Naive thymus-derived CD4-positive, alpha-beta T cell (primary cell): Measurements from ENCODE around the gene MMP12. TPM values are rescaled to one million over a fixed set of nuclear protein-coding genes. Genes with fewer than 3 reads are reported as not detected.
A peak's percentile ranks its signal among the peaks of the same experiment; 100 is the strongest.

Experiments
- ATAC-seq: fragments of 150-1000 bp; cut with Tn5 transposase; 2 replicates; pipeline ENCODE4 v1.10.0; 2021; ENCODE audit warnings: mild to moderate bottlenecking, moderate library complexity
- CTCF ChIA-PET: fragments of 350-600 bp; sonication (Branson Sonifier 250); formaldehyde crosslinking; loops from one replicate; lab custom pipeline; 2021; ENCODE audit warnings: antibody characterized with exemption; lab: Charles Lee
- POLR2A ChIA-PET: fragments of 350-600 bp; sonication (Branson Sonifier 250); formaldehyde crosslinking; loops from one replicate; lab custom pipeline; 2021; ENCODE audit warnings: antibody characterized with exemption, inconsistent platforms; lab: Charles Lee
- DNase-seq, 9 donors: peaks; one replicate each; pipeline versions ENCODE4 v3.0.0 to v3.0.0-alpha.2; 2020 to 2022; ENCODE audit warnings: mixed read lengths in 1 of 9
- H3K27ac ChIP-seq: one replicate; pipeline ENCODE4 v1.7.0; 2013; ENCODE audit warnings: mild to moderate bottlenecking, low read depth, low read length, moderate library complexity
- H3K27me3 ChIP-seq, 2 donors: one replicate each; pipeline ENCODE4 v1.7.0; 2013; ENCODE audit warnings: low read length in 2 of 2, mild to moderate bottlenecking in 2 of 2, moderate library complexity in 2 of 2; ENCODE audit not compliant: control insufficient read depth in 2 of 2, insufficient read depth in 2 of 2
- H3K36me3 ChIP-seq, 3 experiments: 1 replicate in 2 of 3; 2 replicates in 1 of 3; pipeline ENCODE4 v1.7.0; 2013; ENCODE audit warnings: low read length in 3 of 3, mild to moderate bottlenecking in 3 of 3, moderate library complexity in 1 of 3; ENCODE audit not compliant: insufficient read depth in 3 of 3, control insufficient read depth in 2 of 3
- H3K4me1 ChIP-seq, 2 donors: one replicate each; pipeline ENCODE4 v1.7.0; 2013; ENCODE audit warnings: low read length in 2 of 2, mild to moderate bottlenecking in 2 of 2, moderate library complexity in 1 of 2; ENCODE audit not compliant: control insufficient read depth in 2 of 2, insufficient read depth in 2 of 2
- H3K4me3 ChIP-seq: 2 replicates; pipeline ENCODE4 v1.7.0; 2013; ENCODE audit warnings: mild to moderate bottlenecking, low read length
- H3K9me3 ChIP-seq, 3 experiments: 1 replicate in 2 of 3; 2 replicates in 1 of 3; pipeline ENCODE4 v1.7.0; 2013; ENCODE audit warnings: low read length in 3 of 3; ENCODE audit not compliant: control insufficient read depth in 2 of 3
- H3K27ac Mint-ChIP-seq, 9 donors: one replicate each; pipeline ENCODE4 v1.8.0; 2020 to 2022; ENCODE audit warnings: mixed read lengths in 9 of 9, mild to moderate bottlenecking in 8 of 9, moderate library complexity in 5 of 9, inconsistent platforms in 2 of 9
- H3K27me3 Mint-ChIP-seq, 5 donors: one replicate each; pipeline ENCODE4 v1.8.0; 2021 to 2022; ENCODE audit warnings: mixed read lengths in 5 of 5, mild to moderate bottlenecking in 1 of 5
- H3K36me3 Mint-ChIP-seq, 5 donors: one replicate each; pipeline ENCODE4 v1.8.0; 2020 to 2022; ENCODE audit warnings: mixed read lengths in 5 of 5, mild to moderate bottlenecking in 3 of 5, inconsistent platforms in 1 of 5
- H3K4me1 Mint-ChIP-seq, 7 donors: one replicate each; pipeline ENCODE4 v1.8.0; 2020 to 2022; ENCODE audit warnings: mixed read lengths in 7 of 7, mild to moderate bottlenecking in 3 of 7, inconsistent platforms in 1 of 7
- H3K4me3 Mint-ChIP-seq, 10 donors: one replicate each; pipeline ENCODE4 v1.8.0; 2020 to 2022; ENCODE audit warnings: mild to moderate bottlenecking in 10 of 10, mixed read lengths in 10 of 10, moderate library complexity in 6 of 10, inconsistent platforms in 2 of 10
- H3K9me3 Mint-ChIP-seq, 11 donors: one replicate each; pipeline ENCODE4 v1.8.0; 2020 to 2022; ENCODE audit warnings: mixed read lengths in 11 of 11, mild to moderate bottlenecking in 4 of 11, inconsistent platforms in 1 of 11, moderate library complexity in 1 of 11
- intact Hi-C, 2 donors: fragments of 100-400 bp; cut with micrococcal nuclease; formaldehyde crosslinking; loops; one replicate each; pipeline ENCODE4 v1.15.1; 2023
- polyA plus RNA-seq, 2 donors: library from polyadenylated mRNA; unstranded; fragments of 300-500 nt; fragmentation: Illumina TruSeq; gene quantifications; one replicate each; pipeline ENCODE4 v1.2.3, GENCODE V29; 2021
- total RNA-seq, 6 experiments: library from RNA in 5 of 6; stranded (reverse) in 5 of 6; gene quantifications; 1 replicate in 5 of 6; 2 replicates in 1 of 6; pipeline ENCODE4 v1.2.3 and lab custom pipeline; 2021 to 2026

MMP12 gene
- total and polyA plus RNA-seq, 7 experiments from 2014 or later, result not detected

DNA sequence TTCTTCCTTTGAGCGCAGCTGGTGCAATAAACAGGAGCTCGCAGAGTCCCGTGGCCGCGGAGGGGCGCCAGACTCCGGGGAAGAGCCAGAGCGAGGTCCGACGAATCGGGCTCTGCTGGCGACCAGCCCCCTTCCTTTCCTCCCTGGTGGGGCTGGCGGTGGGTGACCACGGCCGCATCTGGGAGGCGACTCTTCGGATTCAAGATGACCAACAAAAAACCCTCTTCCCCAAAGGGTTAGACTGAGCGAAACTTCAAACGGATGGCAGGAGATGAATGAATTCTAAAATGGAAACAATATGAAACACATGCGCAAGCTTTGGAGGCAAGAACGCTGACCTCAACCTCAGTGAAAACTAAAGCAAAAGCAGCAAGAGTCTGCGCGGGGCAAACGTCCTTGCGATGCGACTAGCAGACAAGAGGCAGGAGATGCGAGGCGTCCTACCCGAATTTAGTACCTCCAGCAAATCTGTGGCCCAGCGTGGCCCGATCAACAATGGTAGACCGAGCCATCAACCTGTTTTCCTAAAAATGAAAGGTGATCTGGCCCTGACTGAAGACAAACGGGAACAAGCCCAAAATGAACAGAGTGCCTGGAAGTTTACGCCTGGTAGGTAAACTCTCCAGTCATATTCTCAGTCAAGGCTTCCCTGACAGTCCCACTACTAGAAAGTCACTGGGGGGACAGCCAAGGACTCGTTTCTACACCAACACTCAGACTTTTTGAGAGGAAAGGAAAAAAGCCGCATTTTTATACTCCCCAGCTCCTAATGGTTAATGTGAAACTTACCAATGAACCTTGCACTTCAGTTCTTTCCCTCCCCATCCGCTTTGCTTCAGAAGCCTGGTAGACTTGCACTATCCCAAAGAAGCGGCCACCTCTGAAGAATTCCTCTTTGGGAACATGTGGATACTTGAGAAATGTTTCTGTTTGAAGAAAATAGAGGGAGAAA is 43.0 kb downstream of the MMP12 start:
- Mint-ChIP-seq H3K4me3 (no peak overlapping the region), H3K9me3 (peaks cover 0 to 4% (median 0%) of the 10 kb centered on the region in 11 donors), H3K27me3 (peaks cover 34 to 44% (median 43%) of the 10 kb centered on the region in 5 donors), H3K36me3 (no peaks in the 10 kb centered on the region), H3K4me1 (peaks cover 0 to 2% (median 0%) of the 10 kb centered on the region in 7 donors), H3K27ac (no peak overlapping the region)
- Histone ChIP-seq H3K9me3 (no peaks in the 10 kb centered on the region), H3K27ac (no peak overlapping the region), H3K36me3 (no peaks in the 10 kb centered on the region), H3K4me3 (no peak overlapping the region), H3K4me1 (no peaks in the 10 kb centered on the region), H3K27me3 (no peaks in the 10 kb centered on the region)
- intact Hi-C loops, result no loop called here
- ChIA-PET POLR2A (no interaction called here), CTCF (no interaction called here)
- DNase-seq (peak in 1 of 9 donors; percentile 28), ATAC-seq (no peak)

DNA sequence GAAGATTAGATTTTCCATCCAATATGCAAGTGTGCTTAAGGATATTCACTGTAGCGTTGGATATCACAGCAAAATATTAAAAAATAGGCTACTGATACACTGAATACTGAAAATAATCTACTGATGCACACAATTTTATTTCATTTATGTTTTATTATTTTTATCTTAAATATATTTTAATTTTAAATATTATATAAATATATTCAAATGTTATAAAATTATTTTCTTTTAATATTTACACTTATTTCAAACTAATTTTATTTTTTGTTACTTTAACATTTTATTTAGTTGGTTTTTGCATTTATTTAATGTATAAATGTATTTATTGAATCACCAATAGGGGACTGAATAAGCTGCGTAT is 43.7 kb downstream of the MMP12 start:
- Histone ChIP-seq H3K27me3 (no peaks in the 10 kb centered on the region), H3K36me3 (no peaks in the 10 kb centered on the region), H3K4me1 (no peaks in the 10 kb centered on the region), H3K27ac (no peak overlapping the region), H3K4me3 (no peak overlapping the region), H3K9me3 (no peaks in the 10 kb centered on the region)
- Mint-ChIP-seq H3K27ac (no peak overlapping the region), H3K36me3 (no peaks in the 10 kb centered on the region), H3K9me3 (peaks cover 0 to 8% (median 0%) of the 10 kb centered on the region in 11 donors), H3K4me1 (peaks cover 0 to 2% (median 0%) of the 10 kb centered on the region in 7 donors), H3K27me3 (peaks cover 38 to 51% (median 43%) of the 10 kb centered on the region in 5 donors), H3K4me3 (no peak overlapping the region)
- no peak for ATAC-seq
- CTCF ChIA-PET, result no interaction called here
- intact Hi-C loops, result no loop called here
- no peak for DNase-seq
- POLR2A ChIA-PET, result no interaction called here

DNA sequence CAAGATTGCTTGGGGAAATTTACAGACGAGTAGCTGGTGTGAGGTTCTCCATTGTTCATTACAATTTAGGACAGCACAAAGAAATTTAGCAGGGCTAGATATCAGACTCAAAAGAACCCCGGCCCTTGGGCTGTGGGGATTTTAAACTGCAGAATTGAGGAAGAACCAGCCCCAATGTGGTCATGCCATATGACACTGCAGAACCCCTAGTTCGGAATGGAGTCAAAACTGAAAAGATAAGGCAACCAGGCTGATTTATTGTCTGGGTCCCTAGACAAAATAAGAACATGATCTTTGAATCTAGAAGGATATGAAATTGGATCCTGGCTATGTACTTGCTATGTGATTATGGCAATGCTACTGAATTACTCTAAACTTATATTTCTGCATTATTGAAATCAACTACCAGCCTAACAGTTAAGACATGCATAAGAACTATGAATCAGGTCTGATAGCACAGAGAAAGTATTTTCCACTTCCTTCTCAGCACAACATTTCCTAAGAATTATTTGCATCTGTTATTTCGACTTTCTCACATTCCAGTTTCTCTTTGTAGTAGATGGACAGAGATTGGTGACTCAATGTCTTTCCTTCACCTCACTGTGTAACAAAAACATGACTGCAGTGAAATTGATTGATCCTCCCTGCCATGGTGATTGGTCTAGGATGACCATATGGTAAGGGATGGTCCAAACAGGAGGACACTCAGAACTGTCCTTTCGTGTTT is 44.6 kb downstream of the MMP12 start:
- Mint-ChIP-seq H3K36me3 (no peaks in the 10 kb centered on the region), H3K27ac (no peak overlapping the region), H3K9me3 (peaks cover 0 to 8% (median under 1%) of the 10 kb centered on the region in 11 donors), H3K4me1 (peaks cover 0 to 2% (median 0%) of the 10 kb centered on the region in 7 donors), H3K27me3 (peaks cover 38 to 58% (median 43%) of the 10 kb centered on the region in 5 donors), H3K4me3 (no peak overlapping the region)
- CTCF ChIA-PET, result no interaction called here
- POLR2A ChIA-PET, result no interaction called here
- H3K27me3 ChIP-seq, result no peaks in the 10 kb centered on the region
- DNase-seq (no peak), ATAC-seq (no peak)
- H3K9me3 ChIP-seq, result no peaks in the 10 kb centered on the region
- no peak overlapping the region for H3K4me3 ChIP-seq
- H3K27ac ChIP-seq, result no peak overlapping the region
- intact Hi-C loops, result no loop called here
- H3K36me3 ChIP-seq, result no peaks in the 10 kb centered on the region
- H3K4me1 ChIP-seq, result no peaks in the 10 kb centered on the region

DNA sequence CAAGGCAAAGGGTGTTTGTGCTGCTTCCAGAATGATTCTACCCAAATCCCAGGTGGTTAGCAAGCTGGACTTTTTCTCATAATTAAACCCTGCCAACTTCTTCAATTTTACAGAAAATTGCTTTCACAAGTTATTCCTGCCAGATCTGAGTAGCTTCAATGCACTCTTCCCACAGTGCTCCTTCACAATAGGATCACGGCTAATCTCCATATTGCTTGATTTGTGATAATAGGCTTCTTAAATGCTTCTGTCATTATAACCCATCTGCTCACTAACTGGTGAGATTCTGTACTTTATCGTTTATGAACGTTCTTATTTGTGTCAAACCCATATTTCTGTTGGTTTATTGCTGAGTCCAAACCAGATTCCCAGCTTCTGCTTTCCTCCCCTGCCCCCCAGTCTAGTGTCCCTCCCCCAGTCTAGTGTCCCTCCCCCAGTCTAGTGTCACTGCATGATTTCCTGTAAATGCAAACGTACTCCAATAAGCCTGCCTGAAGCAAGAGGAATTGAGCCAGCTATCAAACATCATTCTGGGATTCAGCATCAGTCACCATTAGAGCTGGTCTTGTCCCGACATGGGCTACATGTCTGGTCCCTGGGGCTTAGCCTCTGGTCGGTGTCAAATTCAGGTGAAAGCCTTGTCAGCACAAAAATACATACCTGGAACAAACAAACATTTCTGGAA is 45.3 kb downstream of the MMP12 start:
- Mint-ChIP-seq H3K4me3 (no peak overlapping the region), H3K27me3 (peaks cover 34 to 59% (median 42%) of the 10 kb centered on the region in 5 donors)
- POLR2A ChIA-PET, result no interaction called here

DNA sequence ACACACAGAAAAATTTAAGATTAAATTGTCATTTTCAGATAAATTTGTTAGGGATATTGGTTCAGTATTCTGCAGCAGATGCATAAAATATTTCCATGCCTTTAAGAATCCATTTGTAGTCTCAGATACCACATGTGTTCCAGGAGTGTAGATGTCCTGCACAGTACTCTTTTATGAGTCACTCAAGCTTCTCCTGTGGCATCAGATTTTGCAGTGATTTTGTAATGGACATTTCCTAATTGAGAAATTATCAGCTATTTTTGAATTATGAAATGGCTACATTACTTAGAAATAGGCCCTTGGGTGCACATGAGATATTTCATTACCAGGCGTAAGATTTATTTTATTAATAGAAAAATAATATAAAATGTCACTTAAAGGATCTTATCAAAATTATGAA is 50.2 kb downstream of the MMP12 start:
- H3K36me3 ChIP-seq, result no peaks in the 10 kb centered on the region
- ChIA-PET POLR2A (no interaction called here), CTCF (no interaction called here)
- no peaks in the 10 kb centered on the region for H3K27me3 ChIP-seq
- no peaks in the 10 kb centered on the region for H3K9me3 ChIP-seq
- Mint-ChIP-seq H3K4me1 (peaks cover 0 to 2% (median 0%) of the 10 kb centered on the region in 7 donors), H3K9me3 (peaks cover 0 to 8% (median 0%) of the 10 kb centered on the region in 11 donors), H3K27ac (no peak overlapping the region), H3K27me3 (peaks cover 5 to 29% (median 16%) of the 10 kb centered on the region in 5 donors), H3K4me3 (no peak overlapping the region), H3K36me3 (no peaks in the 10 kb centered on the region)
- H3K27ac ChIP-seq, result no peak overlapping the region
- intact Hi-C loops, result no loop called here
- no peak overlapping the region for H3K4me3 ChIP-seq
- no peak for ATAC-seq
- no peaks in the 10 kb centered on the region for H3K4me1 ChIP-seq
- DNase-seq, result no peak

More for the DNA sequence above, 45.3 kb downstream of the MMP12 start:
- Histone ChIP-seq H3K4me1 (no peaks in the 10 kb centered on the region), H3K27me3 (no peaks in the 10 kb centered on the region), H3K36me3 (no peaks in the 10 kb centered on the region), H3K27ac (no peak overlapping the region), H3K9me3 (no peaks in the 10 kb centered on the region), H3K4me3 (no peak overlapping the region)
- CTCF ChIA-PET, result no interaction called here
- Mint-ChIP-seq H3K4me1 (peaks cover 0 to 2% (median 0%) of the 10 kb centered on the region in 7 donors), H3K27ac (no peak overlapping the region), H3K36me3 (no peaks in the 10 kb centered on the region), H3K9me3 (peaks cover 0 to 8% (median 0%) of the 10 kb centered on the region in 11 donors)
- ATAC-seq (no peak), DNase-seq (no peak)
- intact Hi-C loops, result no loop called here

DNA sequence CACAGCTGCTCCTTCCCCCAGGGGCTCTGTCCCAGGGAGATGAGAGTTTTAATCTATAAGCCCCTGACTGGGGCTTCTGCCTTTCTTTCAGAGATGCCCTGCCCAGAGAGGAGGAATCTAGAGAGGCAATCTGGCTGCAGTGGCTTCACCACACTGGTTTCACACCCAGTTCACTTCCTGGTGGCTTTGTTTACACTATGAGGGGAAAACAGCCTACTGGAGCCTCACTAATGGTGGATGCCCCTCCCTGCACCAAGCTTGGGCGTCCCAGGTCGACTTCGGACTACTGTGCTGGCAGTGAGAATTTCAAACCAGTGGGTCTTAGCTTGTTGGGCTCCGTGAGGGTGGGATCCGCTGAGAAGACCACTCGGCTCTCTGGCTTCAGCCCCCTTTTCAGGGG is 55.3 kb downstream of the MMP12 start:
- Histone ChIP-seq H3K4me3 (no peak overlapping the region), H3K27ac (no peak overlapping the region), H3K36me3 (no peaks in the 10 kb centered on the region), H3K4me1 (no peaks in the 10 kb centered on the region), H3K9me3 (no peaks in the 10 kb centered on the region), H3K27me3 (no peaks in the 10 kb centered on the region)
- intact Hi-C loops, result no loop called here
- ATAC-seq (no peak), DNase-seq (no peak)
- no peak overlapping the region for H3K27ac Mint-ChIP-seq
- POLR2A ChIA-PET, result no interaction called here
- peaks cover 0 to 8% (median 0%) of the 10 kb centered on the region in 5 donors for H3K27me3 Mint-ChIP-seq
- H3K9me3 Mint-ChIP-seq, result peaks cover 7 to 34% (median 12%) of the 10 kb centered on the region in 11 donors
- no peaks in the 10 kb centered on the region for H3K4me1 Mint-ChIP-seq
- CTCF ChIA-PET, result no interaction called here
- peaks cover 0 to 4% (median 0%) of the 10 kb centered on the region in 5 donors for H3K36me3 Mint-ChIP-seq
- H3K4me3 Mint-ChIP-seq, result no peak overlapping the region
